Omental fat pad (tissue), 4 donors: ENCODE data around the gene HNMT. TPM values are rescaled to one million over a fixed set of nuclear protein-coding genes. Genes with fewer than 3 reads are reported as not detected.

Source experiments
- ATAC-seq: fragments of 150-250 bp; one replicate; pipeline ENCODE4 v1.9.1; 2016; ENCODE audit warnings: mild to moderate bottlenecking, moderate library complexity; ENCODE audit not compliant: low FRiP score
- DNase-seq: peaks from one replicate; pipeline ENCODE4 v3.0.0-alpha.2; 2019; ENCODE audit warnings: low spot score
- CTCF ChIP-seq, 3 donors: fragments of 450-650 bp; IDR thresholded peaks; one replicate each; pipeline ENCODE4 v1.5.1; 2016 to 2017; ENCODE audit warnings: antibody characterized with exemption in 3 of 3, mild to moderate bottlenecking in 3 of 3, moderate library complexity in 2 of 3
- total RNA-seq, 4 donors: library from RNA; depleted of rRNA; stranded (reverse); fragments of >200 nt; gene quantifications; one replicate each; pipeline ENCODE4 v1.1.0, GENCODE V29; 2016

HNMT gene
- total RNA-seq, 4 donors from 2014 or later, result 69.4 to 160 (median 85.8) TPM

- TF ChIP-seq CTCF (IDR thresholded peaks at IDR 0.05), result no peak
- ATAC-seq (no peak), DNase-seq (no peak)
Observed at GRCh38 chr2:138017824-138018223, 53.6 kb downstream of the HNMT start.

GRCh38 chr2:138018866-138019688 is 54.8 kb downstream of the HNMT start:
- ATAC-seq (no peak), DNase-seq (no peak)
- no peak for TF ChIP-seq CTCF (IDR thresholded peaks at IDR 0.05)

- TF ChIP-seq CTCF (IDR thresholded peaks at IDR 0.05), result no peak
- no peak for ATAC-seq
- no peak for DNase-seq
Observed at GRCh38 chr2:138020432-138020831, 56.2 kb downstream of the HNMT start.

DNA sequence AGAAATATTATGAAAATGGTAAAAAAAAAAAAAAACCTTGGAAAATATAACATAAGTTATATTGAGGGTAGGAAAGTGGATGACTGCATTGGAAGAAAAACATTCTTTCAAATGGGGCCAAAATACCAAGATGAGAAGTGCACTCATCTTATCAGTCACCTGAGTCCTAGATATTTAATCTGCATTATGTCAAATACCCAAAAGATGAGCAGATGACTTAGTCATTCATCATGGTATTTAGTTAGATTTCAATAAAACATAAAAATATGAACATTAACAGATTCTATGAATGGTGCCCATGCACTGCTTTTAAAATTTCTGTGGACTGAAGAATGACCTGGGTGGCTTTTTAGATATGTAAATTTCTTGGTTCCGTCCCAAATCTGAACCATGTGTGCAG is 56.9 kb downstream of the HNMT start:
- no peak for DNase-seq
- TF ChIP-seq CTCF (IDR thresholded peaks at IDR 0.05), result no peak

GRCh38 chr2:138023298-138023697 is 59.0 kb downstream of the HNMT start:
- DNase-seq (no peak), ATAC-seq (no peak)
- no peak for TF ChIP-seq CTCF (IDR thresholded peaks at IDR 0.05)

More for the DNA sequence above, 56.9 kb downstream of the HNMT start:
- no peak for ATAC-seq

DNA sequence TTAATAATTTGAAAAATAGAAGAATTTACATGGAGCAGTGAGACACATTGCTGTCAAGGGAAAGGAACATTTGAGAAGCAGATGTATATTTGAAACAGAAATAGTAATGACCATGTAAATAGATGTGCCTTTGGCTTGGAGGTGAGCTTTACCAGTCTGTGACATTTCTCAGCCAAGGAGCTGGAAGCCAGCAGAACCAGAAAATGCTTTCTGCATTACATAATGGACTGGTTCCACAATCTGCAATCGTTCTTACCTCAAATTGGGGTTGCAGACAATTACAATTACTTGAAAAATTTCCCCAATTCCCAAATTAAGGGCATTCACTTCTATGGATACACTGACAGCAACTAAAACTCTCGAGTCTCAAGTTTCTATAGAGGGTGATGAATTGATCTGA is 59.7 kb downstream of the HNMT start:
- ATAC-seq (no peak), DNase-seq (no peak)
- no peak for TF ChIP-seq CTCF (IDR thresholded peaks at IDR 0.05)
